HepG2 (cell line): Measurements from ENCODE around the gene MAPK8IP1. TPM values are rescaled to one million over a fixed set of nuclear protein-coding genes. Genes with fewer than 3 reads are reported as not detected.

ENCODE experiments used
- ATAC-seq: fragments of 200-7000 bp; cut with Tn5 transposase; 3 replicates; pipeline ENCODE4 v1.9.1; 2020; ENCODE audit warnings: mild to moderate bottlenecking, moderate library complexity
- BruUV-seq: library from RNA; stranded (reverse); fragments of 400-500 nt; replicated peaks from 2 replicates; lab custom pipeline; 2021; lab: Mats Ljungman, UMichigan
- CTCF ChIA-PET: fragments of 300-600 bp; formaldehyde crosslinking; extraction: SDS; loops from one replicate; lab custom pipeline; 2021; ENCODE audit warnings: low total read pairs, inconsistent platforms, low intra/inter-chr PET ratio; lab: Yijun Ruan, JAX
- POLR2A ChIA-PET: fragments of 350-600 bp; sonication (Branson Sonifier 250); formaldehyde crosslinking; loops from one replicate; lab custom pipeline; 2020; ENCODE audit warnings: antibody characterized with exemption, inconsistent platforms; lab: Yijun Ruan, JAX
- DNase-seq: peaks from one replicate; pipeline ENCODE4 v3.0.0-alpha.2; 2015; ENCODE audit warnings: low spot score
- FAIRE-seq: peaks from 3 replicates; lab custom pipeline; 2011; peaks lifted over from hg19 to GRCh38; lab: Jason Lieb, UNC
- H2AFZ ChIP-seq: one replicate; pipeline ENCODE4 v1.6.1; 2011; ENCODE audit warnings: low read length, inconsistent platforms
- H3K27ac ChIP-seq: fragments of 300-600 bp; 3 replicates; pipeline ENCODE4 v1.8.0; 2011; ENCODE audit warnings: mixed run types, mild to moderate bottlenecking, mixed read lengths, low read length, inconsistent platforms; ENCODE audit not compliant: insufficient read depth; ENCODE audit errors: extremely low read length
- H3K27me3 ChIP-seq, 2 experiments: fragments of 200-600 bp in 1 of 2; 2 replicates in 1 of 2; 3 replicates in 1 of 2; pipeline versions ENCODE4 v1.6.0 to v1.8.0; 2011; ENCODE audit warnings: low read length in 2 of 2, mild to moderate bottlenecking in 2 of 2, moderate library complexity in 2 of 2, inconsistent platforms in 1 of 2; ENCODE audit not compliant: insufficient read depth in 2 of 2, control insufficient read depth in 1 of 2
- H3K36me3 ChIP-seq, 2 experiments: fragments of 200-600 bp in 1 of 2; replicated peaks in 1 of 2; 2 replicates in 1 of 2; 3 replicates in 1 of 2; pipeline versions ENCODE4 v1.5.1 to v1.8.0; 2011; ENCODE audit warnings: low read length in 2 of 2, inconsistent platforms in 1 of 2; ENCODE audit not compliant: insufficient read depth in 2 of 2, control insufficient read depth in 1 of 2
- H3K4me1 ChIP-seq: 2 replicates; pipeline ENCODE4 v1.5.1; 2012; ENCODE audit warnings: low read length, inconsistent platforms; ENCODE audit not compliant: insufficient read depth
- H3K4me2 ChIP-seq: 2 replicates; pipeline ENCODE4 v1.6.0; 2011; ENCODE audit warnings: low read depth, low read length, inconsistent platforms
- H3K4me3 ChIP-seq, 3 experiments: fragments of 200-600 bp in 1 of 3; sonication (generic), shearing (Covaris generic) in 1 of 3; replicated peaks in 1 of 3; 2 replicates each; pipeline ENCODE4 v1.5.1; 2011 to 2016; ENCODE audit warnings: low read length in 3 of 3, inconsistent platforms in 2 of 3, low read depth in 2 of 3, mild to moderate bottlenecking in 2 of 3, control low read depth in 1 of 3, mixed read lengths in 1 of 3; ENCODE audit not compliant: insufficient read depth in 1 of 3
- H3K79me2 ChIP-seq: one replicate; pipeline ENCODE4 v1.6.1; 2011; ENCODE audit warnings: low read length, inconsistent platforms; ENCODE audit not compliant: insufficient read depth
- H3K9ac ChIP-seq: 2 replicates; pipeline ENCODE4 v1.6.0; 2011; ENCODE audit warnings: mild to moderate bottlenecking, low read depth, low read length, inconsistent platforms; ENCODE audit not compliant: insufficient read depth
- H3K9me3 ChIP-seq: 2 replicates; pipeline ENCODE4 v1.5.1; 2012; ENCODE audit warnings: mild to moderate bottlenecking, low read length
- H4K20me1 ChIP-seq: 2 replicates; pipeline ENCODE4 v1.6.0; 2011; ENCODE audit warnings: inconsistent platforms, mild to moderate bottlenecking, low read length, moderate library complexity; ENCODE audit not compliant: insufficient read depth
- ADNP ChIP-seq: sonication (generic); formaldehyde crosslinking; IDR thresholded peaks from 2 replicates; pipeline ENCODE4 v1.4.0; 2020; ENCODE audit warnings: missing genetic modification reagents
- BRF2 ChIP-seq: sonication (generic); formaldehyde crosslinking; IDR thresholded peaks from 2 replicates; pipeline ENCODE4 v1.8.1; 2022; ENCODE audit warnings: mild to moderate bottlenecking, missing genetic modification reagents
- DNMT3B ChIP-seq: conservative IDR thresholded peaks from 2 replicates; pipeline ENCODE4 v1.6.1; 2016; ENCODE audit warnings: missing biosample characterization, control low read depth
- KLF12 ChIP-seq: sonication (generic); formaldehyde crosslinking; IDR thresholded peaks from 2 replicates; pipeline ENCODE4 v1.4.0; 2020; ENCODE audit warnings: missing genetic modification reagents, borderline replicate concordance
- KLF9 ChIP-seq: IDR thresholded peaks from 2 replicates; pipeline ENCODE4 v1.6.1; 2016; ENCODE audit warnings: low read depth
- MAFF ChIP-seq: IDR thresholded peaks from 2 replicates; pipeline ENCODE4 v1.6.1; 2011; ENCODE audit warnings: low read depth, low read length, improper control_type of control experiment
- PAX8 ChIP-seq: sonication (generic); formaldehyde crosslinking; IDR thresholded peaks from 2 replicates; pipeline ENCODE4 v1.8.0; 2022; ENCODE audit warnings: mild to moderate bottlenecking, missing genetic modification reagents, borderline replicate concordance
- TMF1 ChIP-seq: sonication (generic); formaldehyde crosslinking; IDR thresholded peaks from 2 replicates; pipeline ENCODE4 v1.8.1; 2022; ENCODE audit warnings: low read depth, missing genetic modification reagents
- TP53 ChIP-seq: sonication (generic); formaldehyde crosslinking; conservative IDR thresholded peaks from 2 replicates; pipeline ENCODE4 v1.4.0; 2020; ENCODE audit warnings: missing genetic modification reagents
- ZBTB33 ChIP-seq: sonication (generic); formaldehyde crosslinking; IDR thresholded peaks from 2 replicates; pipeline ENCODE4 v1.4.0; 2020; ENCODE audit warnings: missing genetic modification reagents
- ZBTB49 ChIP-seq: sonication (generic); formaldehyde crosslinking; IDR thresholded peaks from 2 replicates; pipeline ENCODE4 v1.4.0; 2020; ENCODE audit warnings: missing genetic modification reagents, borderline replicate concordance
- ZFAT ChIP-seq: sonication (generic); formaldehyde crosslinking; conservative IDR thresholded peaks from 2 replicates; pipeline ENCODE4 v1.8.1; 2023; ENCODE audit warnings: missing genetic modification reagents, inconsistent platforms
- ZNF296 ChIP-seq: sonication (generic); formaldehyde crosslinking; conservative IDR thresholded peaks from 2 replicates; pipeline ENCODE4 v1.5.0; 2020; ENCODE audit warnings: mild to moderate bottlenecking, missing genetic modification reagents
- ZNF446 ChIP-seq: sonication (generic); formaldehyde crosslinking; IDR thresholded peaks from 2 replicates; pipeline ENCODE4 v1.5.0; 2020; ENCODE audit warnings: mild to moderate bottlenecking, missing genetic modification reagents
- ZNF768 ChIP-seq: sonication (generic); formaldehyde crosslinking; IDR thresholded peaks from 2 replicates; pipeline ENCODE4 v1.4.0; 2020; ENCODE audit warnings: missing genetic modification reagents
- WGBS: methylation state at CpG from one replicate; pipeline ENCODE4 v1.1.6; 2017; ENCODE audit warnings: low lambda C conversion rate; 5-methylcytosine and 5-hydroxymethylcytosine counted together
- in situ Hi-C: cut with HindIII; loops from 2 replicates; pipeline ENCODE4 v1.10.0; 2017; ENCODE audit warnings: low pct_unique_long_range_greater_than_20kb; ENCODE audit not compliant: extremely low pct_ligation_motif_present
- intact Hi-C: fragments of 100-400 bp; cut with micrococcal nuclease; formaldehyde crosslinking; loops from one replicate; pipeline ENCODE4 v1.10.0; 2022; ENCODE audit not compliant: unreplicated experiment
- polyA plus RNA-seq, 8 experiments: library from polyadenylated mRNA; depleted of rRNA in 3 of 8; stranded (reverse) in 7 of 8; unstranded in 1 of 8; fragments of >200 nt; fragmentation: Illumina TruSeq in 4 of 8; extraction: Trizol in 4 of 8; gene quantifications; 2 replicates each; pipeline versions ENCODE4 v1.2.1 to v1.2.3, GENCODE V29; 2011 to 2016; ENCODE audit warnings: low read depth in 4 of 8, missing spikeins in 1 of 8, mixed read lengths in 1 of 8; ENCODE audit not compliant: insufficient read depth in 1 of 8
- total RNA-seq, 5 experiments: library from RNA; depleted of rRNA; stranded (reverse); fragments of >200 nt; fragmentation: Illumina TruSeq; extraction: Trizol; gene quantifications; 2 replicates each; pipeline ENCODE4 v1.2.3, GENCODE V29; 2016; ENCODE audit warnings: low read depth in 1 of 5

The MAPK8IP1 gene
- total and polyA plus RNA-seq, 2 of the 13 experiments (the other 11 are each of a cell fraction or from before 2014, with no cell fraction given): 2.2 to 4.2 TPM

- no peaks in the 10 kb centered on the region; a peak in 3 of 5 replicates for H3K27me3 ChIP-seq
- no peak overlapping the region for H2AFZ ChIP-seq
- in situ Hi-C loops (no loop called here), intact Hi-C loops (no loop called here)
- no peak overlapping the region for H3K4me2 ChIP-seq
- H3K4me3 ChIP-seq: no peak overlapping the region
- H4K20me1 ChIP-seq: peaks cover 10% of the 10 kb centered on the region; the same call in 1 of the 2 replicates
- H3K9ac ChIP-seq: no peak overlapping the region
- POLR2A ChIA-PET: interaction anchor here (0.7 kb wide), 1 partner anchor 10 kb away, joined by 3 read pairs; no protein-coding TSS in a partner anchor
- no peaks in the 10 kb centered on the region for H3K79me2 ChIP-seq
- TF ChIP-seq KLF9: no peak
- TF ChIP-seq ZFAT: no peak
- TF ChIP-seq ZNF768 (CRISPR knock-in tag): peak; percentile 66; the same call in 1 of the 2 replicates
- no peak for TF ChIP-seq ADNP (CRISPR knock-in tag)
- no peak for TF ChIP-seq ZBTB33 (CRISPR knock-in tag)
- CTCF ChIA-PET: no interaction called here
- peaks cover 9% of the 10 kb centered on the region for H3K4me1 ChIP-seq
- WGBS: 48% methylated on average over 6 of the region's 8 CpGs
- H3K27ac ChIP-seq: no peak overlapping the region
- no peak for ATAC-seq
- H3K36me3 ChIP-seq: no peaks in the 10 kb centered on the region
- FAIRE-seq: no peak
- DNase-seq: no peak
- no peaks in the 10 kb centered on the region for H3K9me3 ChIP-seq
- BruUV-seq: no TSS peak
These were observed 4.1 kb downstream of the MAPK8IP1 start for GRCh38 chr11:45889555-45889954.

- Histone ChIP-seq H3K79me2 (no peaks in the 10 kb centered on the region), H3K27me3 (no peaks in the 10 kb centered on the region; a peak in 3 of 5 replicates), H3K4me2 (no peak overlapping the region), H3K4me1 (peaks cover 9% of the 10 kb centered on the region), H3K4me3 (no peak overlapping the region), H2AFZ (no peak overlapping the region), H4K20me1 (peaks cover 5% of the 10 kb centered on the region; the same call in 1 of the 2 replicates), H3K9ac (no peak overlapping the region), H3K36me3 (no peaks in the 10 kb centered on the region), H3K27ac (no peak overlapping the region), H3K9me3 (no peaks in the 10 kb centered on the region)
- in situ Hi-C loops: no loop called here
- ChIA-PET POLR2A (no interaction called here), CTCF (no interaction called here)
- TF ChIP-seq ZNF446 (CRISPR knock-in tag): no peak
- TF ChIP-seq DNMT3B (CRISPR knock-in tag): no peak
- TF ChIP-seq TP53 (CRISPR knock-in tag): no peak
- no peak for TF ChIP-seq BRF2 (CRISPR knock-in tag)
- TF ChIP-seq PAX8 (CRISPR knock-in tag): no peak
- no peak for TF ChIP-seq TMF1 (CRISPR knock-in tag)
- no peak for TF ChIP-seq ZNF296 (CRISPR knock-in tag)
- no peak for TF ChIP-seq MAFF
- no peak for TF ChIP-seq KLF12 (CRISPR knock-in tag)
- TF ChIP-seq ZBTB49 (CRISPR knock-in tag): no peak
- no peak for ATAC-seq
- 57% methylated on average over 7 of the region's 9 CpGs for WGBS
- no peak for FAIRE-seq
- intact Hi-C loops: no loop called here
- DNase-seq: no peak
- no TSS peak for BruUV-seq
These were observed 4.5 kb downstream of the MAPK8IP1 start for GRCh38 chr11:45889966-45890365.
